Mesendoderm (in vitro differentiated cells): Measurements from ENCODE around the gene SYCP3.

Experiments used
- DNase-seq: peaks from one replicate; pipeline ENCODE4 v3.0.0; 2013
- H2AK5ac ChIP-seq: 2 replicates; pipeline ENCODE4 v1.6.1; 2013; ENCODE audit warnings: low read length, inconsistent platforms
- H2BK120ac ChIP-seq: 2 replicates; pipeline ENCODE4 v1.6.1; 2013; ENCODE audit warnings: low read depth, mild to moderate bottlenecking, low read length, moderate library complexity, mixed read lengths
- H2BK15ac ChIP-seq: replicated peaks from 2 replicates; pipeline ENCODE4 v1.6.1; 2013; ENCODE audit warnings: low read depth, mild to moderate bottlenecking, moderate library complexity
- H2BK5ac ChIP-seq: 2 replicates; pipeline ENCODE4 v1.6.1; 2013; ENCODE audit warnings: low read length, inconsistent platforms
- H3K18ac ChIP-seq: 2 replicates; pipeline ENCODE4 v1.6.1; 2013; ENCODE audit warnings: mild to moderate bottlenecking, low read length, mixed read lengths
- H3K23ac ChIP-seq: one replicate; pipeline ENCODE4 v1.6.1; 2013; ENCODE audit warnings: low read length
- H3K27ac ChIP-seq: 2 replicates; pipeline ENCODE4 v1.5.1; 2013; ENCODE audit warnings: low read depth, mild to moderate bottlenecking, inconsistent platforms, low read length, moderate library complexity
- H3K27me3 ChIP-seq: 2 replicates; pipeline ENCODE4 v1.6.1; 2013; ENCODE audit warnings: low read length, control low read depth, mild to moderate bottlenecking, inconsistent platforms; ENCODE audit not compliant: insufficient read depth, poor library complexity
- H3K36me3 ChIP-seq: 2 replicates; pipeline ENCODE4 v1.6.1; 2013; ENCODE audit warnings: low read length, inconsistent platforms; ENCODE audit not compliant: control insufficient read depth, insufficient read depth
- H3K4ac ChIP-seq: one replicate; pipeline ENCODE4 v1.6.1; 2013; ENCODE audit warnings: low read depth, mild to moderate bottlenecking, low read length, moderate library complexity
- H3K4me1 ChIP-seq: 2 replicates; pipeline ENCODE4 v1.6.1; 2013; ENCODE audit warnings: low read depth, low read length, inconsistent platforms; ENCODE audit not compliant: control insufficient read depth
- H3K4me2 ChIP-seq: 2 replicates; pipeline ENCODE4 v1.6.1; 2013; ENCODE audit warnings: low read length
- H3K4me3 ChIP-seq: 2 replicates; pipeline ENCODE4 v1.5.1; 2013; ENCODE audit warnings: mild to moderate bottlenecking, low read length
- H3K56ac ChIP-seq: one replicate; pipeline ENCODE4 v1.6.1; 2013; ENCODE audit warnings: low read length
- H3K79me1 ChIP-seq: 2 replicates; pipeline ENCODE4 v1.6.1; 2013; ENCODE audit warnings: low read length, inconsistent platforms
- H3K79me2 ChIP-seq: 2 replicates; pipeline ENCODE4 v1.6.1; 2013; ENCODE audit warnings: mild to moderate bottlenecking, low read length; ENCODE audit not compliant: control insufficient read depth, insufficient read depth
- H3K9ac ChIP-seq: 2 replicates; pipeline ENCODE4 v1.6.1; 2013; ENCODE audit warnings: low read length, inconsistent platforms
- H4K5ac ChIP-seq: one replicate; pipeline ENCODE4 v1.6.1; 2013; ENCODE audit warnings: low read length
- H4K8ac ChIP-seq: one replicate; pipeline ENCODE4 v1.6.1; 2013; ENCODE audit warnings: low read depth, mild to moderate bottlenecking, control low read depth, low read length, moderate library complexity
- WGBS: extraction: QIAGEN DNeasy Blood & Tissue Kit; methylation state at CpG from one replicate; pipeline ENCODE4 v1.1.7; 2013; ENCODE audit warnings: low lambda C conversion rate, missing lambda C conversion rate; ENCODE audit not compliant: insufficient coverage; ENCODE audit errors: extremely low coverage; 5-methylcytosine and 5-hydroxymethylcytosine counted together

The SYCP3 gene

DNA sequence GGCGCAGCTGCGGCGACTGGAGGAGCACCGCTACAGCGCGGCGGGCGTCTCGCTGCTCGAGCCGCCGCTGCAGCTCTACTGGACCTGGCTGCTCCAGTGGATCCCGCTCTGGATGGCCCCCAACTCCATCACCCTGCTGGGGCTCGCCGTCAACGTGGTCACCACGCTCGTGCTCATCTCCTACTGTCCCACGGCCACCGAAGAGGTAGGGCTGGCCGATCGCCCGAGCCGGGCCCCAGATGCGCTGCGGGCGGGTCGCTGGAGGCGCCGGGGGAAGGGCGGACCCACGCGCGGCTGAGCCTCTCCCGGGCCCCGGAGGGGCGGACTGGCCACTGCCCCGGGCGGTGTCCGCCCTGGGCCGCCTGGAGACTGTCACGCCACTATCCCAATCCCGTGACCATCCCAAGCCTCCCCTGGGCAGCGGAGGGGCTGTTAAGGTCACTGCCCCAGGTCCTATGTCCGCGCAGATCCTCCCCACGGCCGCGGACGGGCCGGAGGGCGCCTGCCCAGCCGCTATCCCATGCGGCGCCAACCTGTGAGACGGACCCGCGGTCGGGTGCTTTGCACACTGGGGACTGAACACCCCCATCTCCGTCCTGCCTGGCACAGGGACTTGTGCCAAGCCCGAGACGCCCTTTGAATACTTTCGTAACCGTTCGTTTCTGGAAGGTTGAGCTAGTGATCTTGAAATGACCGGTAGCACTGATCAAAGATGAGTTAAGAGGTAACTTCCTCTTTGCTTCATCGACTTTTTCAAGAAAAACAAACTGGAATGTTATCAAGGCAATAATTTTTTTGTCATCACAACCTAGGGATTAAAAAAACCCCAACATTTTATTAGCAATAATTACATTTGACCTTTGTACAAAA lies 41.1 kb downstream of the SYCP3 start:
- no CpG with 5 or more reads among the region's 67 CpGs for WGBS
- Histone ChIP-seq H3K79me2 (no peaks in the 10 kb centered on the region), H2BK15ac (no peak overlapping the region), H3K56ac (peak overlapping the region; percentile 97), H4K8ac (no peak overlapping the region), H3K27ac (peak overlapping the region; percentile 9), H3K27me3 (no peaks in the 10 kb centered on the region), H2BK5ac (no peak overlapping the region), H4K5ac (no peak overlapping the region), H3K4me2 (peak overlapping the region; percentile 80), H2BK120ac (no peak overlapping the region), H3K18ac (peak overlapping the region; percentile 91), H2AK5ac (no peak overlapping the region), H3K4ac (peak overlapping the region; percentile 70), H3K23ac (peak overlapping the region; percentile 94), H3K36me3 (no peaks in the 10 kb centered on the region), H3K79me1 (no peaks in the 10 kb centered on the region), H3K4me1 (no peaks in the 10 kb centered on the region), H3K4me3 (peak overlapping the region; percentile 83), H3K9ac (peak overlapping the region; percentile 89)
- peak; percentile 32 for DNase-seq

- Histone ChIP-seq H2BK120ac (no peak within 1 kb of the TSS), H2BK15ac (no peak within 1 kb of the TSS), H3K56ac (peak within 1 kb of the TSS; percentile 97), H3K9ac (peak within 1 kb of the TSS; percentile 89), H3K79me2 (no peaks in the 10 kb centered on the region), H3K4ac (peak within 1 kb of the TSS; percentile 70), H4K8ac (no peak within 1 kb of the TSS), H3K18ac (peak within 1 kb of the TSS; percentile 91), H3K79me1 (no peaks in the 10 kb centered on the region), H2BK5ac (no peak within 1 kb of the TSS), H3K4me3 (peak within 1 kb of the TSS; percentile 83), H3K36me3 (no peaks in the 10 kb centered on the region), H3K27me3 (no peaks in the 10 kb centered on the region), H3K4me1 (no peaks in the 10 kb centered on the region), H3K27ac (peak within 1 kb of the TSS; percentile 9), H2AK5ac (no peak within 1 kb of the TSS), H3K23ac (peak within 1 kb of the TSS; percentile 94), H4K5ac (no peak within 1 kb of the TSS), H3K4me2 (peak within 1 kb of the TSS; percentile 94)
- peak; percentile 74 for DNase-seq
- no CpG with 5 or more reads among the region's 80 CpGs for WGBS
Observed at GRCh38 chr12:101697197-101697929, 41.9 kb downstream of the SYCP3 start, which contains the start of gene CHPT1. TSS of gene CHPT1 (plus strand) at chr12:101697640. CDS start at chr12:101697862, 222 bp downstream.

DNA sequence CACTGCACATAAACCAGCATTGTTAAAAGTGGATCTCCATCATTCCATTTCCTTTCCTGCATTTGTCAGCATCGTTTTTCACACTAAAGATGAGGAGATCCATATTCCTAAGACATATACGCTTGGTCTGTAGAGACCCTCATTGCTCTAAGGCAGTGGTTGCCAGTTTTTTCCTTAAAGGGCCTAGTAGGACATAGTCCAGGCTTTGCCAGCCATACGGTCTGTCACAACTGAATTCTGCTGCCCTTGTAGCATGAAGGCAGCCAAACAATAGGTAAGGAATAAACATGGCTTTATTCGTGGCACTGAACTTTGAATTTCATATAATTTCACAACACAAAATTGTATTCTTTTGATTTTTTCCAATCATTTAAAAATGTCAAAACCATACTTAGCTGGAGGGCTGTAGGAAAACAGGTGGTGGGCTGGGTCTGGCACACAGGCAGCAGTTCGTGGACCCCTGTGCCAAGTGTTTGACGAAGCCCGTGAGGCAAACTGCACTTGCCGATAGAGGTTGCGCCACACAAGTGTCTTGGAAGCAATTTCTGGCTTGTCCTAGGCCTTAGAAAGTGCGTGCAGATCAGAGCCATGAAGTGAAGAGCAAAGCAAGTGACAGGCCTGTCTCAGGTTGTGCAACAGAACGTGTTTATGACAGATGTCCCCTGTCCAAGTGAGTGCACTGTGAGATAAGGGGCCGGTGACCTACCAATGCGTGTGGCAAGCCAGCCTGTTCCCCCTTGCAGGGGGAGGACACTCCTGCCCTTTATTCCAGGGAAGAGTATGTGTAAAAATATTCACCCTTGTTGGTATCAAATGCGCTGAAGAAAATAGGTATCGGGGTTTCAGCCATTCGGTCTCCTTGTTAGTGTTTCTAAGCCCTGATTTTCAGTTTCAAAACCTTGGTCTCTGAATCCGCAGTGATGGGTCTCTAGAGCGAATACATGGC lies 42.7 kb downstream of the SYCP3 start:
- Histone ChIP-seq H2BK15ac (no peak overlapping the region), H3K4me1 (no peaks in the 10 kb centered on the region), H3K4ac (no peak overlapping the region), H3K23ac (peak overlapping the region; percentile 80), H3K79me1 (no peaks in the 10 kb centered on the region), H3K9ac (peak overlapping the region; percentile 81), H2AK5ac (no peak overlapping the region), H3K56ac (peak overlapping the region; percentile 85), H3K36me3 (no peaks in the 10 kb centered on the region), H2BK120ac (no peak overlapping the region), H4K8ac (no peak overlapping the region), H2BK5ac (no peak overlapping the region), H3K79me2 (no peaks in the 10 kb centered on the region), H3K4me2 (peak overlapping the region; percentile 94), H3K27ac (no peak overlapping the region), H3K27me3 (no peaks in the 10 kb centered on the region), H3K18ac (no peak overlapping the region), H3K4me3 (peak overlapping the region; percentile 73), H4K5ac (no peak overlapping the region)
- no peak for DNase-seq
- no CpG with 5 or more reads among the region's 18 CpGs for WGBS

- no CpG with 5 or more reads among the region's 1 CpG for WGBS
- no peak overlapping the region for H3K18ac ChIP-seq
- no peak overlapping the region for H3K4me2 ChIP-seq
- no peak overlapping the region for H3K4me3 ChIP-seq
- no peak overlapping the region for H3K23ac ChIP-seq
- no peaks in the 10 kb centered on the region for H3K79me1 ChIP-seq
- H2BK5ac ChIP-seq: no peak overlapping the region
- no peaks in the 10 kb centered on the region for H3K4me1 ChIP-seq
- H3K9ac ChIP-seq: no peak overlapping the region
- H3K79me2 ChIP-seq: no peaks in the 10 kb centered on the region
- H3K27me3 ChIP-seq: no peaks in the 10 kb centered on the region
- H2AK5ac ChIP-seq: no peak overlapping the region
- no peak overlapping the region for H4K5ac ChIP-seq
- no peak overlapping the region for H3K4ac ChIP-seq
- no peak overlapping the region for H3K56ac ChIP-seq
- H2BK15ac ChIP-seq: no peak overlapping the region
- H4K8ac ChIP-seq: no peak overlapping the region
- no peaks in the 10 kb centered on the region for H3K36me3 ChIP-seq
- no peak for DNase-seq
- no peak overlapping the region for H3K27ac ChIP-seq
- no peak overlapping the region for H2BK120ac ChIP-seq
Observed at GRCh38 chr12:101695706-101696105, 43.6 kb downstream of the SYCP3 start.

DNA sequence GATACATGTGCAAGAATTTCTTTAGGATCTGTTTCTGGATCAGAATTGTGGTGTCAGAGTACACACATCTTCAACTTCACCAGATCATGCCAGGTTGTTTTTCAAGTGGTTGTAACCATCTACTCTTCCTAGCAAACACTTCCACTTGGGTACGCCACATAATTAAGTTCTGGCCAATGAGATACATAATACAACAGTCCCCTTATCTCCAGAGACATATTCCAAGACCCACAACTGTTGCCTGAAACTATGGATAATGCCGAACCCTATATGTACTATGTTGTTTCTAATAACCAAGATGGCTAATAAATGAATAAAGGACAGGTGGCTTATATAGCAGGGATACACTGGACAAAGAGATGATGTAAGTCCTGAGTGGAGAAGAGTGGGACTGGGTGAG lies 44.3 kb downstream of the SYCP3 start:
- no peak overlapping the region for H3K4me3 ChIP-seq
- WGBS: no CpG with 5 or more reads among the region's 2 CpGs
- no peak overlapping the region for H4K8ac ChIP-seq
- no peak overlapping the region for H2AK5ac ChIP-seq
- H4K5ac ChIP-seq: no peak overlapping the region
- H3K79me1 ChIP-seq: no peaks in the 10 kb centered on the region
- DNase-seq: no peak
- no peak overlapping the region for H3K23ac ChIP-seq
- H3K79me2 ChIP-seq: no peaks in the 10 kb centered on the region
- H3K4me2 ChIP-seq: no peak overlapping the region
- H2BK120ac ChIP-seq: no peak overlapping the region
- H2BK15ac ChIP-seq: no peak overlapping the region
- no peak overlapping the region for H3K27ac ChIP-seq
- H3K18ac ChIP-seq: no peak overlapping the region
- H3K4me1 ChIP-seq: no peaks in the 10 kb centered on the region
- H3K4ac ChIP-seq: no peak overlapping the region
- H3K9ac ChIP-seq: no peak overlapping the region
- H2BK5ac ChIP-seq: no peak overlapping the region
- H3K36me3 ChIP-seq: no peaks in the 10 kb centered on the region
- H3K56ac ChIP-seq: no peak overlapping the region
- no peaks in the 10 kb centered on the region for H3K27me3 ChIP-seq
